PC-3 (cell line): ENCODE results near the gene OR2B2.

Source experiments
- CTCF ChIP-seq: fragments of 300-600 bp; sonication (generic); conservative IDR thresholded peaks from 2 replicates; pipeline ENCODE4 v1.5.1; 2017; ENCODE audit warnings: antibody characterized with exemption, low read depth, mild to moderate bottlenecking, low read length
- EZH2 ChIP-seq: fragments of 300-600 bp; sonication (generic); IDR thresholded peaks from one replicate; pipeline ENCODE4 v1.6.1; 2017; ENCODE audit warnings: antibody characterized with exemption, mild to moderate bottlenecking, low read length; ENCODE audit not compliant: unreplicated experiment
- EZH2phosphoT487 ChIP-seq: fragments of 300-600 bp; sonication (generic); IDR thresholded peaks from 2 replicates; pipeline ENCODE4 v1.6.1; 2018; ENCODE audit warnings: mild to moderate bottlenecking, antibody characterized with exemption, low read length, borderline replicate concordance

GRCh38 chr6:27861276-27861840, 50.8 kb downstream of the OR2B2 start:
- no peak for TF ChIP-seq CTCF
- TF ChIP-seq EZH2phosphoT487, result no peak
- no peak for TF ChIP-seq EZH2
